ENCODE data around the gene KREMEN1. TPM values are rescaled to one million over a fixed set of nuclear protein-coding genes. Genes with fewer than 3 reads are reported as not detected.

Gene KREMEN1
- total and polyA plus RNA-seq, 9 of the 15 experiments (the other 6 are each of a cell fraction or from before 2014, with no cell fraction given): 0.69 to 11.5 (median 4.3) TPM

DNA sequence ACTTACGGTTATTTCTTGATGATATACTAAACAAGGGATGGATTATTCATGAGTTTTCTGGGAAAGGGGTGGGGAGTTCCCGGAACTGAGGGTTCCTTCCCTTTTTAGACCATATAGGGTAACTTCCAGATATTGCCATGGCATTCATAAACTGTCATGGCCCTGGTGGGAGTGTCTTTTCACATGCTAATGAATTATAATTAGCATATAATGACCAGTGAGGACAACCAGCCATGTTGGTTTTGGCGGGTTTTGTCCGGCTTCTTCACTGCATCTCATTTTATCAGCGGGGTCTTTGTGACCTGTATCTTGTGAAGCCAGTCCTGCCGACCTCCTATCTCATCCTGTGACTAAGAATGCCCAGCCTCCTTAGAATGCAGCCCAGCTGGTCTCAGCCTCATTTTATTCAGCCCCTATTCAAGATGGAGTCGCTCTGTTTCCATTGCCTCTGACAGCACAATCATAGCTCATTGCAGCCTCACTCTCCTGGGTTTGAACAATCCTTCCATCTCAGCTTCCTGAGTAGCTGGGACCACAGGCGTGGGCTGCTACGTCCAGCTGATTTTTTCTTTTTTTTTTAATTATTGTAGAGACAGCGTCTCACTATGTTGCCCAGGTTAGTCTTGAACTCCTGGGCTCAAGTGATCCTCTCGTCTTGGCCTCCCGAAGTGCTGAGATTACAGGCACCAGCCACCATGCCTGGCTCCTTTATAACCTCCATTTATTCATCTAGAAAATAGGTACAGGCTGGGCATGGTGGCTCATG lies 80.3 kb downstream of the KREMEN1 start (continued):
- TF ChIP-seq SMAD1 (IDR thresholded peaks at IDR 0.05; ENCODE audit: low read depth, low read length, partially characterized antibody) (no peak), ZNF76 (CRISPR knock-in tag; IDR thresholded peaks at IDR 0.05; ENCODE audit: borderline replicate concordance) (0 out of 2 replicates have a peak, but pooled peaks have one; percentile 69), ZNF263 (CRISPR knock-in tag; IDR thresholded peaks at IDR 0.05; ENCODE audit: borderline replicate concordance) (no peak), ADNP (tag; IDR thresholded peaks at IDR 0.05) (0 out of 2 replicates have a peak, but pooled peaks have one; percentile 0), THAP12 (CRISPR knock-in tag; IDR thresholded peaks at IDR 0.05) (no peak), MAZ (CRISPR knock-in tag; conservative IDR thresholded peaks at IDR 0.05 in 1 of 2, IDR thresholded peaks at IDR 0.05 in 1 of 2) (peak; percentile 9 to 76; a peak in 2 of 4 replicates), ZC3H11A (IDR thresholded peaks at IDR 0.05; ENCODE audit: low read depth, low read length) (no peak), ATF1 (CRISPR knock-in tag; IDR thresholded peaks at IDR 0.05) (no peak), ATF1 (tag; IDR thresholded peaks at IDR 0.05) (peak; percentile 73), ZNF398 (CRISPR knock-in tag; IDR thresholded peaks at IDR 0.05) (no peak), SMARCB1 (IDR thresholded peaks at IDR 0.05; ENCODE audit: insufficient read length, low read depth) (no peak), ZNF780A (CRISPR knock-in tag; IDR thresholded peaks at IDR 0.05) (no peak)
- TF ChIP-seq, protein P1, sequence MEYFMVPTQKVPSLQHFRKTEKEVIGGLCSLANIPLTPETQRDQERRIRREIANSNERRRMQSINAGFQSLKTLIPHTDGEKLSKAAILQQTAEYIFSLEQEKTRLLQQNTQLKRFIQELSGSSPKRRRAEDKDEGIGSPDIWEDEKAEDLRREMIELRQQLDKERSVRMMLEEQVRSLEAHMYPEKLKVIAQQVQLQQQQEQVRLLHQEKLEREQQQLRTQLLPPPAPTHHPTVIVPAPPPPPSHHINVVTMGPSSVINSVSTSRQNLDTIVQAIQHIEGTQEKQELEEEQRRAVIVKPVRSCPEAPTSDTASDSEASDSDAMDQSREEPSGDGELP (CRISPR knock-in tag; IDR thresholded peaks at IDR 0.05; ENCODE audit: borderline replicate concordance): peak; percentile 65; the same call in 1 of the 2 replicates
- TF ChIP-seq, protein P2, sequence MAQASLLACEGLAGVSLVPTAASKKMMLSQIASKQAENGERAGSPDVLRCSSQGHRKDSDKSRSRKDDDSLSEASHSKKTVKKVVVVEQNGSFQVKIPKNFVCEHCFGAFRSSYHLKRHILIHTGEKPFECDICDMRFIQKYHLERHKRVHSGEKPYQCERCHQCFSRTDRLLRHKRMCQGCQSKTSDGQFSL (CRISPR knock-in tag; IDR thresholded peaks at IDR 0.05): no peak
- TF ChIP-seq, protein P2 (tag; IDR thresholded peaks at IDR 0.05): peak in 1 of 2 experiments; percentile 91; a peak in 2 of 4 replicates
- TF ChIP-seq, protein P3, sequence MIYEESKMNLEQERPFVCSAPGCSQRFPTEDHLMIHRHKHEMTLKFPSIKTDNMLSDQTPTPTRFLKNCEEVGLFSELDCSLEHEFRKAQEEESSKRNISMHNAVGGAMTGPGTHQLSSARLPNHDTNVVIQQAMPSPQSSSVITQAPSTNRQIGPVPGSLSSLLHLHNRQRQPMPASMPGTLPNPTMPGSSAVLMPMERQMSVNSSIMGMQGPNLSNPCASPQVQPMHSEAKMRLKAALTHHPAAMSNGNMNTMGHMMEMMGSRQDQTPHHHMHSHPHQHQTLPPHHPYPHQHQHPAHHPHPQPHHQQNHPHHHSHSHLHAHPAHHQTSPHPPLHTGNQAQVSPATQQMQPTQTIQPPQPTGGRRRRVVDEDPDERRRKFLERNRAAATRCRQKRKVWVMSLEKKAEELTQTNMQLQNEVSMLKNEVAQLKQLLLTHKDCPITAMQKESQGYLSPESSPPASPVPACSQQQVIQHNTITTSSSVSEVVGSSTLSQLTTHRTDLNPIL (CRISPR knock-in tag; IDR thresholded peaks at IDR 0.05): no peak
- TF ChIP-seq, protein P4, sequence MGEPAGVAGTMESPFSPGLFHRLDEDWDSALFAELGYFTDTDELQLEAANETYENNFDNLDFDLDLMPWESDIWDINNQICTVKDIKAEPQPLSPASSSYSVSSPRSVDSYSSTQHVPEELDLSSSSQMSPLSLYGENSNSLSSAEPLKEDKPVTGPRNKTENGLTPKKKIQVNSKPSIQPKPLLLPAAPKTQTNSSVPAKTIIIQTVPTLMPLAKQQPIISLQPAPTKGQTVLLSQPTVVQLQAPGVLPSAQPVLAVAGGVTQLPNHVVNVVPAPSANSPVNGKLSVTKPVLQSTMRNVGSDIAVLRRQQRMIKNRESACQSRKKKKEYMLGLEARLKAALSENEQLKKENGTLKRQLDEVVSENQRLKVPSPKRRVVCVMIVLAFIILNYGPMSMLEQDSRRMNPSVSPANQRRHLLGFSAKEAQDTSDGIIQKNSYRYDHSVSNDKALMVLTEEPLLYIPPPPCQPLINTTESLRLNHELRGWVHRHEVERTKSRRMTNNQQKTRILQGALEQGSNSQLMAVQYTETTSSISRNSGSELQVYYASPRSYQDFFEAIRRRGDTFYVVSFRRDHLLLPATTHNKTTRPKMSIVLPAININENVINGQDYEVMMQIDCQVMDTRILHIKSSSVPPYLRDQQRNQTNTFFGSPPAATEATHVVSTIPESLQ (CRISPR knock-in tag; IDR thresholded peaks at IDR 0.05): no peak
